Left ventricle myocardium inferior (tissue), 1 donor: ENCODE measurements around the gene FHIT. TPM values are rescaled to one million over a fixed set of nuclear protein-coding genes. Genes with fewer than 3 reads are reported as not detected.

Source experiments
- DNase-seq: peaks from one replicate; pipeline ENCODE4 v3.0.0-alpha.2; 2020
- H3K27ac ChIP-seq: fragments of 200-600 bp; replicated peaks from 2 replicates; pipeline ENCODE4 v1.8.0; 2021
- H3K27me3 ChIP-seq: fragments of 200-600 bp; 2 replicates; pipeline ENCODE4 v1.8.0; 2021; ENCODE audit warnings: low read depth
- H3K36me3 ChIP-seq: fragments of 200-600 bp; 2 replicates; pipeline ENCODE4 v1.8.0; 2021
- H3K4me1 ChIP-seq: fragments of 200-600 bp; 2 replicates; pipeline ENCODE4 v1.8.0; 2021
- H3K4me3 ChIP-seq: fragments of 200-600 bp; 2 replicates; pipeline ENCODE4 v1.8.0; 2021; ENCODE audit warnings: mild to moderate bottlenecking, moderate library complexity
- H3K9me3 ChIP-seq: fragments of 200-600 bp; replicated peaks from 2 replicates; pipeline ENCODE4 v1.8.0; 2021
- intact Hi-C: fragments of 100-400 bp; cut with micrococcal nuclease; formaldehyde crosslinking; loops from one replicate; pipeline ENCODE4 v1.11.0; 2022
- total RNA-seq: library from RNA; stranded (reverse); fragmentation: NEBNext Ultra II Directional; extraction: Animal tissue kit (Norgen Biotek cat#: 25700); gene quantifications from one replicate; pipeline ENCODE4 v1.2.1, GENCODE V29; 2021
- TF ChIP-seq, protein P1 (sequence below): fragments of 200-600 bp; IDR thresholded peaks from 2 replicates; pipeline ENCODE4 v1.8.0; 2021; ENCODE audit warnings: antibody characterized with exemption, mild to moderate bottlenecking, borderline replicate concordance
- donor health status: DM: no; HTN: yes; CAD: no; lungs with severe emphysema.

FHIT gene
- total RNA-seq, 1 donor from 2014 or later: 16.0 TPM

DNA sequence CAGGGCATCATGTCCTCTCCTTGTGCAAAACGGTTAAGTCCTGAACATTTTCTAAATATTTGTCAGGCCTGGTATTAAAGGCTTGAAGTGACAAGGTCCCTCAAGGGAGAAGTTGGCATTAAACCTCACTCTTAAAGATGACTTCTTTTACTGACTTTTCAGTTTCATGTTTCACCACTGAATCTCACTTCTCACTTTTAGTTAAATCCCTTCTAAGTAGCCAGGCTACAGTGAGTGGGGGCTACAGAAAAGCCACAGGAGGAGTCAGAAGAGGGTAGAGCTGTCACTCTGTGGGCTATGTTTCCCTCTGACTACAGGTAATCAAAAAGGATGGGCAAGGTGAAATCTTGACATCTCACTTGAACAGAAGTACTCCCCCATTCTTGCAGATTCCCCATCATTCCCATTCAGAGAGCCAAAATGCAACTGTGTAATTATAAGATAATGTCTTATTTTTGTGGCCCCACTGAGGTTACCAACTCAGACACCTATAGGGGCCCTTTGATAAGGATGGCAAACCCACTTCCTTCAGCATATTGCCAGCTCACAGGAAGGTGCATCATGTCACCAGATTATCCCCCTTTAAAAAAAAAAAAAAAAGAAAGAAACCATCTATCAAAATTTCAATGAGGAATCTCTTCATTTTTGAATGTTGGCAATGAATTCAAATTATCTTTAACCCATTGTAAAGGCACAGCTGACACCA is 1411.3 kb downstream of the FHIT start:
- no peaks in the 10 kb centered on the region for H3K36me3 ChIP-seq
- intact Hi-C loops: no loop called here
- peaks cover 11% of the 10 kb centered on the region for H3K4me1 ChIP-seq
- no peaks in the 10 kb centered on the region for H3K27me3 ChIP-seq
- no peak overlapping the region for H3K27ac ChIP-seq
- TF ChIP-seq, protein P1, sequence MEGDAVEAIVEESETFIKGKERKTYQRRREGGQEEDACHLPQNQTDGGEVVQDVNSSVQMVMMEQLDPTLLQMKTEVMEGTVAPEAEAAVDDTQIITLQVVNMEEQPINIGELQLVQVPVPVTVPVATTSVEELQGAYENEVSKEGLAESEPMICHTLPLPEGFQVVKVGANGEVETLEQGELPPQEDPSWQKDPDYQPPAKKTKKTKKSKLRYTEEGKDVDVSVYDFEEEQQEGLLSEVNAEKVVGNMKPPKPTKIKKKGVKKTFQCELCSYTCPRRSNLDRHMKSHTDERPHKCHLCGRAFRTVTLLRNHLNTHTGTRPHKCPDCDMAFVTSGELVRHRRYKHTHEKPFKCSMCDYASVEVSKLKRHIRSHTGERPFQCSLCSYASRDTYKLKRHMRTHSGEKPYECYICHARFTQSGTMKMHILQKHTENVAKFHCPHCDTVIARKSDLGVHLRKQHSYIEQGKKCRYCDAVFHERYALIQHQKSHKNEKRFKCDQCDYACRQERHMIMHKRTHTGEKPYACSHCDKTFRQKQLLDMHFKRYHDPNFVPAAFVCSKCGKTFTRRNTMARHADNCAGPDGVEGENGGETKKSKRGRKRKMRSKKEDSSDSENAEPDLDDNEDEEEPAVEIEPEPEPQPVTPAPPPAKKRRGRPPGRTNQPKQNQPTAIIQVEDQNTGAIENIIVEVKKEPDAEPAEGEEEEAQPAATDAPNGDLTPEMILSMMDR: no peak
- no peak overlapping the region for H3K4me3 ChIP-seq
- no peaks in the 10 kb centered on the region for H3K9me3 ChIP-seq
- no peak for DNase-seq

DNA sequence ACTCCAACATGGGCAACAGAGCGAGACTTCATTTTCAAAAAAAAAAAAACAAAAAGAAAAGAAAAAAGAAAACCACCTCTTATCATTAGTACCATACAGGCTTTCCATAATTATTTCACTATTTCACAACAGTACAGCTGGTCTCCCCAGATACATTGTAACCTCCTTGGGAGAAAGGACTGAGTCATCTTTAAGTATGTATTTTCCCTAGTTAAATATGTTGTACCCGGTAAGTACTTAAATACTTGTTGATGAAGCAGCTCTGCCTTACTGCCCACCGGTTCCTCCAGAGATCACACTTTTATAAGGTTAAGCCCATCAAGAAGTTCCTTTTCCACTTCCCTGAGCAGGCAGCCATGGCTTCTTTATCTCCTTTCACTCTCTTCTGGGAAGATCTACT is 1412.0 kb downstream of the FHIT start:
- Histone ChIP-seq H3K4me1 (peaks cover 11% of the 10 kb centered on the region), H3K36me3 (no peaks in the 10 kb centered on the region), H3K9me3 (no peaks in the 10 kb centered on the region), H3K27me3 (no peaks in the 10 kb centered on the region), H3K4me3 (no peak overlapping the region), H3K27ac (no peak overlapping the region)
- TF ChIP-seq, protein P1: no peak
- no peak for DNase-seq
- intact Hi-C loops: no loop called here

DNA sequence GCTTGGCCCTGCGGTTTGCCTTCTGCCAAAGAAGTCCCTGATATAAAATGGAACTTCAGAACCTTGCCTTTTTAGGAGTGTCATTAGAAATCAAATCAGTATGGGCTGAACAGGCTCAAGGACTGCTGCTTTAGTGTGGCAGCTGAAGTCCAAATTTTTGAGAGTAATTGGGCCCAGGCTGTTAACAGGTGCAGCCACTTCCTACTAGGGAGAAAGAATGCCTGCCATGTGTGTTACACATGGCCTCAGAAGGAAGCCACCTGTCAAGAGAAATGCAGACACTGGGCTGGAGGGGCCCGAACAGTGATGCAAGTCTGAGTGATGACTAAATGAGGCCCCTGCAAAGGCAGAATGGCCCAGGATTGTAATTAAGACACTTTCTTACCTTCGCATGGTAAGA is 1414.7 kb downstream of the FHIT start:
- H3K4me1 ChIP-seq: peaks cover 22% of the 10 kb centered on the region
- H3K27ac ChIP-seq: no peak overlapping the region
- no peak overlapping the region for H3K4me3 ChIP-seq
- H3K27me3 ChIP-seq: no peaks in the 10 kb centered on the region
- H3K9me3 ChIP-seq: no peaks in the 10 kb centered on the region
- intact Hi-C loops: no loop called here
- no peak for DNase-seq
- no peaks in the 10 kb centered on the region for H3K36me3 ChIP-seq
- TF ChIP-seq, protein P1: no peak

DNA sequence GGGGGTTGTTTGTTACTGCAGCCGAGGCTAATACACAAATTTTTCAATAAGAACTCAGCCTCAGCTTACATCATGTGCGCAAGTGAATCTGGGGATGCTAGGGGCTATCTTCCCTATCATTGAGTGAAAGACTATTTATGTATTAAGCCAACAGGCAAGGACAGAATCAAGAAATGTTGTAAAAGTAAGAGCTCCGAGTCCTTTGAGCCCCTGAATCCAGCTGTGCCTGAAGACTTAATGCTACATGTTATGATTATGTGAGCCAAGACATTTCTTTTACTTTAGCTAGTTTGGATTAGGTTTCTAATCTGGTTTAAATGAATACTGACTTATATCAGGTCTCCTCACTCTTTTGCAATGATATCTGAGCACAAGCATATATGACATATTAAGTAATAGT is 1418.5 kb downstream of the FHIT start:
- TF ChIP-seq, protein P1: no peak
- Histone ChIP-seq H3K27me3 (no peaks in the 10 kb centered on the region), H3K36me3 (no peaks in the 10 kb centered on the region), H3K9me3 (no peaks in the 10 kb centered on the region), H3K4me3 (no peak overlapping the region), H3K4me1 (peaks cover 42% of the 10 kb centered on the region), H3K27ac (no peak overlapping the region)
- DNase-seq: no peak
- intact Hi-C loops: no loop called here

DNA sequence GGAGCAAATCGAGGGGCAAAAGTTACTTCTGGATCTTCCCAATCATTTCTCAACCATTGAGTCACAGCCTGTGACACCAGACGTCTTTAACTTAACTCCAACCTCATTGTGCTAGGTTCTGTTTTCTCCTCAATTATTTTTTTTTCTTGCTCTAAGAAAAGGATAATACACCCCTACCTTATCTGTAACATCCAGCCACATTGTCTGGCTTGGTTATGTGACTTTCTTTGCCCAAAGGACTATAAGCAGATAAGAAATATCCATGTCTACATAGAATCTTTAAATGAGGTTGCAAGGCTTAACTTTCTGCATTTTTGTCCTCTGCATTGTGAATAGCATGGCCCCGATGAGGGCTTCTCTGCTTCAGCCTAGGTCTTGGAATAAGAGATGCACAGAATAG is 1419.0 kb downstream of the FHIT start:
- Histone ChIP-seq H3K27ac (peak overlapping the region; percentile 70), H3K27me3 (no peaks in the 10 kb centered on the region), H3K9me3 (no peaks in the 10 kb centered on the region), H3K4me1 (peaks cover 42% of the 10 kb centered on the region), H3K36me3 (no peaks in the 10 kb centered on the region), H3K4me3 (no peak overlapping the region)
- TF ChIP-seq, protein P1: no peak
- no peak for DNase-seq
- intact Hi-C loops: no loop called here
